HG03103 (cell line): ENCODE data around the gene CARD19.

ENCODE experiments used
- ATAC-seq: cut with Tn5 transposase; IDR thresholded peaks from one replicate; pipeline ENCODE4 v1.9.1; 2021; ENCODE audit warnings: low read depth; ENCODE audit not compliant: unreplicated experiment

Gene CARD19

DNA sequence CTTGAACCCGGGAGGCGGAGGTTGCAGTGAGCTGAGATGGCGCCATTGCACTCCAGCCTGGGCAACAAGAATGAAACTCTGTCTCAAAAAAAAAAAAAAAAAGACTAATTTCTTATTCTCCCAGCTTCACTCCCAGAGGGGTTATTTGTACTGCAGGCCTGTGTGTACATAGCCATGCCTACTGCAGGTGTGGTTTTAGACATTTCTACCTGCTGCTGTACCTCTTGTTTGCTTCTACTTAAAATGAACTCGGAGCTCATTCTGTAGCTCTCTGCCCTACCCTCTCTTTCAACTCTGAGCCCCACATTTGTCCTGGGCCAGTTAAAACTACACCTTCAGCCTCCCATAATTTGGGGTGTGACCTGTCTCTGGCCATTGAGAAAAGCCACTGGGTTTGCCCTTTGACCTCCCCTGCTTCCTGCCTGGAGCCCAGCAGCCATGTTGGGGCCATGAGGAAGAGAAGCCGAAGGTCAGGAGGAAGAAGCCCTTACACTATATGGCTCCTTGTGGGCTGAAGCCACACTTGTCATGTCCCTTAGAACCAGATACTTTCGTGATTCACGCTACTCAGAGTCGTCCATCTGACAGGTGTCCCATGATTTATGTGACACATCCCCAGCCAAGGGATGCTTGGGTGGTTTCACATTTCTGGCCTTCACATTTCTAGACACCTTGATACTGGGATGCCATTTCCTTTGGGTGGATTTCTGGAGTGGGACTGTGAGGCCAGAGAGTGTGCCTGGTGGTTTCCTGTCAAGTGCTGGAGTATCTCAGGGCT lies 9.4 kb upstream of the CARD19 start:
- ATAC-seq = no peak

DNA sequence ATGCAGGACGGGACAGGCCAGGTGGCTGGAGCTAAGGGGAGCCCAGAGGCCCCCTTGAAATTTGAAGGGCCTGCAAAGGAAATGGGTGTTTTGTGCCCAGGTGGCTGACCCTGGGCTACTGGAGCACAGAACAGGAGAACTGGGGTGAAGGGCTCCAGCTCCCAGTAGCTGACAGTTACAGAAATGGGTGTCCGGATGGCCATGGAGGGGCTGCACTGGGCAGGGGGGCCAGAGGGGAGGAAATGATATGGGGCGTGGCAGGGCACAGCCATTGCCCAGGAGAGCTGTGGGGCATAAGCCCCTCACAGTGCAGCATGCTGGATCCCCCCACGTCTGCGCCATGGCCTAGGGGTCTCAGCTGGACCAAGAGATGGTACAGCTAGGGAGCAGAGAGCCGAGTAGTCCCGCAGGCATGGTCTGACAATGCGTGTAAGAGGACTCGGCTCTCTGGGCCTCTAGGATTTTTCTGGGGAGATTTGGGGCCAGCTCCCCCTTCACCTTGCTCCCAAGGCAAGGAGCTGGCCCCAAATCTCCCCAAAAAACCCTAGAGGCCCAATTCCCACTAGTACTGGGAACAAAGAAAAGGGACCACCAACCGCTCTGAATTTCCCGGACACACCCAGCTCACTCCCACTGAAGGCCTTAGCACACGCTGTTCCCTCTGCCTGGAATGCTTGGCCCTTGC lies 7.9 kb upstream of the CARD19 start:
- ATAC-seq = no peak

DNA sequence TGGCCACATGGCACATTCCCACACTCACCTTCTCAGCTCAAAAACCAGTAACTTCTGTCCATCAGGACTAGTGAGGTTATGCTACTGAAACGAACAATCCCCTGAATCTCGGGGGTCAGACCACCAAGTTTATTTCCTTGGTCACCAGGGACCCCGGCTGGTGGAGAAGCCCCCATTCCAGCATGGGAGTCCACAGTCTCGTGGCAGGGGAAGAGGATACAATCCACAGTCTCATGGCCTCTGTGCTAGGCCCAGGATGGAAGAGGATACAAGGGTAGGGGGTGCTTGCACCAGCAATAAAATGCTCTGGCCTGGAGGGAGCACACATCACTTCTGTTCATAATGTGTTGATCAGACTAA lies 7.4 kb upstream of the CARD19 start:
- no peak for ATAC-seq

DNA sequence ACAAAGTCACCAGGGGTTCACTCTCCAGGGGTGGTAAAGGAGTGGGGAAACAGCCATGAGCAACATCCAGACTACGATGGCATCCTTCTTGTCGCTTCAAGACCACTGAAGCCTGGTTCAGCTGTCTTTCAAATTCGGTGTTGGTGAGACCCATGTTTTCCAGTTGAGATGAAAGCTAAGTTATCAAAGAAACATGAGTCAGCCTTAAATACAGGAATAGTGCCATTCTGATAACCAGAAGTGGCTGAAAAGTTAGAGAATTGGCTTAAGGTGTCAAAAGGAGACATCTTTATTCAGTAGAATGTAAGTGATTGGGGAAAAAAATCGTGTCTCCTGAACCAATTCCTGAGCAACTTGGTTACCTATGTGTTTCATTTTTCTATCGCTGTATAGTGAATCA lies 7.0 kb upstream of the CARD19 start:
- ATAC-seq = no peak

DNA sequence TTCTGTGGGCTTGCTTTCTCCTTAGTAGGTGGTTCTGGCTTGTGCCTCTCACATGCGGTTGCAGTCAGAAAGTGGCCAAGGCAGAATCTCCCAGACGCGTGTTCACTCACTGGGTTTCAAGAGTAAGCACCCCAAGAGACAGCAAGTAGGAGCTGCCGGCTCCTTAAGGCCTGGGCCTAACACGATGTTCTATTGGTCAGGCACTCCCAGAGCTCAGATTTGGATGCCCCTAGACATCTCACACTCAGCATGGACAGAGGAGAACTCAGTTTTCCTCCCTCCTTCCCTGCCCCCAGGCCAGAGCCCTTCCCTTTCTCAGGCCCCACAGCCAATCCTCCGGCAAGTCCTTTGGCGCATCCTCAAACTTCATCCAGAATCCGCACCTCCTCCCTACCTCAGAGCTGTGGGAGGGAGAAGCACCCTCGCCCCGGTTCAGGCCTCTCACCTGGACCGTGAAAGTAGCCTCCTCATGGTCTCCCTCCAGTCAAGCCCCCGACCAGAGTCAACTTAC lies 6.5 kb upstream of the CARD19 start:
- no peak for ATAC-seq

DNA sequence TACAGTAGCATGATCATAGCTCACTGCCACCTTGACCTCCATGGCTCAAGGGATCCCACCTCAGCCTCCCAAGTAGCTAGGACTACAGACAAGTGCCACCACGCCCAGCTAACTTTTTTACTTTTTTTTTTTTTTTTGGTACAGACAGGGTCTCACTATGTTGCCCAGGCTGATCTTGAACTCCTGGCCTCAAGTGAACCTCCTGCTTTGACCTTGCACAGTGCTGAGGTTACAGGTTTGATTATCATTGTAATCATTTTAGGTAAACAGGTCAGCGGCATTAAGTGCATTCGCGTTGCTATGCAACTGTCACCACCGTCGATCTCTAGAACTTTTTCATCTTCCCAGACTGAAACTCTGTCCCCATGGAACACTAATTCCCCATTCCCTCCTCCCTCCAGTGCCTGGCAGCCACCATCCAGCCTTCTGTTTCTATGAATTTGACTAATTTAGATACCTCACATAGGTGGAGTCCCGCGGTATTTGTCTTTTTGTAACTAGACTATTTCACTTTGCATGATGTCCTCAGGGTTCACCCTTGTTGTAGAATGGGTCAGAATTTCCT lies 5.8 kb upstream of the CARD19 start:
- no peak for ATAC-seq

DNA sequence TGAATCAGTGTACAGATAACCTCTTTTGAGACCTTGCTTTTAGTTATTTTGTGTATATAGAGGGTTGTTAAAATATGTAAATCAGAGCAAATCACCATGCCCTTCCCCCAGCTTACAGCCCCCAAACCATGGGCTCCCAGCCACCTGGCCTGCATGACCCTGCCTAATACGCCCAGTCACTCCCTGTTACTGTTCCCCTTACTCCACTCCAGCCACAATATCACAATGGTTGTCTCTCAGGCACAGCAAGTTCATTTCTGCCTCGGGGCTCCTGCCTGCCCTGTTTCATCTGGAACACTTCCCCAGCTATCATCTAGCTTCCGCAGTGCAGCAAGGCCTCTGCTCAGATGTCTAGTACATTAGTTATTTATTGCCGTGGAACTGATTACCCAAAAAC lies 5.0 kb upstream of the CARD19 start:
- no peak for ATAC-seq

DNA sequence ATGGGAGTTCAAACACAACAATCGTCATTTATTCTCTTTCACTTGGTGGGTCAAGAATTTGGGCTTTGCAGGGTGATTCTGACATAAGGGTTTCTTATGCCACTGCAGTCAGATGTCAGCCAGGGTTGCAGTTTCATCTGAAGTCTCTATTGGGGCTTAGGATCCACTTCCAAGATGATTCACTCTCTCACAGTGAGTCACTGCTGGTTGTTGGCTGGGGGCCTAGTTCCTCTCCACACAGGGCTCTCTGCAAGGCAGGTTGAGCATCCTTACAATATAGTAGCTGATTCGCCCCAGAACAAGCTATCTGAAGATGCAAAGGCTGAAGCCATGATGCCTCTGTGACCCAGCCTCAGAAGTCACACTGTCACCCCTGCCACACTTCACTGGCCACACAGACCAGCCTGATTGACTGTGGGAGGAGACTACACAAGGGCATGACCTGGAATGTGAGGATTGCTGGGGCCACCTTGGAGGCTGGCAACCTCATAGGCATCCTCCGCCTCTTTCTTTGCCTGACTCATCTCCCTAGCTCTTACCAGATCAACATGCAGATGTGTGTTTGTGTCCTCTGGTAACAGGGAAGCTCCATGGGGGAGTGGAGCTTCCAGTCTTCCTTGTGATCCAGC lies 4.5 kb upstream of the CARD19 start:
- ATAC-seq = no peak

DNA sequence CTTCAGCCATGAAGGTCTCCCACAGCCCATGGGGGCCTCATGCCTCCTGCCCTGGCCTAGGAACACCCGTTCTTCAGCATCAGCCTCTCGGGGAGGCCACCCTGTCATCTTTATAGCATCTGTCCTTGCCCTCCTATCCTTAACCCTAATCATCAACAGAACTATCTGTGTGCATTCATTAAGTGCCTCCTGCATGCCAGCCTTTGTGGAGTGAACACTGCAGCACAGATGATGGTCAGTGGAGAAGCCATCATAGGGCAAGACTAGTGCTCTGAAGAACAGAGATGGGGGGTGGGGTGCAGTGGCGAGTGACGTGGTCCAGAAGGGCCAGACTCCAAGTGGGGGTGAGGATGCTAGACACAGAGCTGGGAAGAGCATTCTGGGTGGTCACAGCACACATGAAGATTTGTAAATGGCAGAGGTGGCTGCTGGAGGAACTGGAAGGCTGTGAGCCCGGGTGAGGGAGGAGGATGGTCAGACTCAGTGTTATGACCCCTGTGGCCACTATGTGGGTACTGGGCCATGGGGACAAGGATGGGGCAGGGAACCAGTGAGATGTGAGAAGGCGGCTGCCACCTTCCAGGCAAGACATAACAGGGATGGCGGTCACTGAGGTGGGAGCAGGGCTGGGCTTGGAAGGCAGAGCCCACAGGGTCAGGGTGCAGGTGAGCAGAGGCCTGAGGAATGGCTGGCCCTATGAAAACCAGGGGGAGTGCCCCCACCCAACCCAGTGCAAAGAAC lies 3.6 kb upstream of the CARD19 start:
- no peak for ATAC-seq

DNA sequence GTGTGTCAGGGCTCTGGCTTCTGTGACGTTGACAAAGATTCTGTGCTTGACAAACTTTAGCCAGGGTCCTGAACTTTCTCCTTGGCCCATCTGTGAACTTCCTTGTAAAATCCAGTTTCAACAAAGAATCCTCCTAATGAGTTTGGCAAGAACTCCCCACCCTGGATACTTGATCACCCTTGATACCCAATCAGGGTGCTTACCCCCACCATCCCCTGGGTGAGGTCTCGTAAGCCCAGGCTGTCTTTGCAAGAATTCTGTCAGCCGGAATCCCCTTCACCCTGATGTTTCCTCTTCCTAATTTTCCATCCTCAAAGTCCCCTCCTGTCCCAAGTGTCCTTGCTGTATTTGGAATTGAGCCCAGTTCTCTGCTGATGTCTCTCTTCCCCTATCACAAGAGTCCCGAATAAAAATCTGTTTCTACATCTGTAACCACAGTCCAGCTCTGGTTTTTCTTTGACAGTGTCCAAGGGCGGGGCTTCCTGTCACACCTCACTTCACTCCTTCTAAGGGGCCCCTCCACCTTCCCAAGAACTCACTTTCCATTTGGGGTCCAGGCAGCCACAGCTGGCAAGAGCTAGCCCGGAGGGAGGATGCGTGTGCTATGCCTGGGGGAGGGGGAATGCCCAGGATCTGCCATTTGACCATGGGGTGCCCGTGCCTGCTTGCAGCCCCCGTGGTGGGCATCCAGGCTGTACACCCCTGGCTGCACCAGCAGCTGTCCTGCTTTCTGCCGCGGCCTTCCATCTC lies 2.7 kb upstream of the CARD19 start:
- no peak for ATAC-seq

DNA sequence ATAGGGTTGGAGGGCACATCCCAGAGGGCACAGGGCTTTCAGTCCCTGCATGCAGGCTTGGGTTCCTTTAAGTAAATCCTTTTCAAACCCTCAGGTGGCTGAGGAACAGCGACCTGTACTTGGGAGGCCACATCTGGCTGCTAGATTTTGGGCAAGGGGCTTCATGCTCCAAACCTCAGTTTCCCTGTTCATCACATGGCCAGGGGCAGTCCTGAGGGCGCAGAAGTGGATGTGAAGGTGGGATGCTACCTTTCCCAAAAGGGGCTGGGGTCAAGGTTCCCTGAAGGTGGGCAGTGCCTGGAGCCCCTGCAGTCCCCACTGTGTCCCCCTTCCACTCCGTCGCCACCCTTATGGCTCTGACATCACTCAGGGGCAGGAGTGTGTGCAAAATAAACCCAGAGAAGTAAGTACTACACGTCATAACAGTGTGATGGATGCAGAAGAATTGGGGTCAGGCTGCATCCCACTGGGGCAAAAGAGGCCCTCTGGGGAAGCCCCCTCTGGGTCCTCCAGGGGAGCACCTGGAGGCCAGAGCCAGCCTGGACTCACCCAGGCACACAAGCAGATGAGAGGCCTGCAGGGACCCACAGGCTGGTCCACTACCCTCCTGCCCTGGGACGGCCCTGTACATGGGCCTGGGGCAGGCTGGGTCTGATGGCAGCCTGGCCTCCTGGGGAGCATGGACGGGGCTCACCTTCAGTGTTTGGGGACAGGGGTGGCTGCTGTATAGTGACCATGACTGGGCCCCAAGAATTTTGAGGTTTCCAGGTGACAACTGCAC lies 1.9 kb upstream of the CARD19 start:
- ATAC-seq = no peak

DNA sequence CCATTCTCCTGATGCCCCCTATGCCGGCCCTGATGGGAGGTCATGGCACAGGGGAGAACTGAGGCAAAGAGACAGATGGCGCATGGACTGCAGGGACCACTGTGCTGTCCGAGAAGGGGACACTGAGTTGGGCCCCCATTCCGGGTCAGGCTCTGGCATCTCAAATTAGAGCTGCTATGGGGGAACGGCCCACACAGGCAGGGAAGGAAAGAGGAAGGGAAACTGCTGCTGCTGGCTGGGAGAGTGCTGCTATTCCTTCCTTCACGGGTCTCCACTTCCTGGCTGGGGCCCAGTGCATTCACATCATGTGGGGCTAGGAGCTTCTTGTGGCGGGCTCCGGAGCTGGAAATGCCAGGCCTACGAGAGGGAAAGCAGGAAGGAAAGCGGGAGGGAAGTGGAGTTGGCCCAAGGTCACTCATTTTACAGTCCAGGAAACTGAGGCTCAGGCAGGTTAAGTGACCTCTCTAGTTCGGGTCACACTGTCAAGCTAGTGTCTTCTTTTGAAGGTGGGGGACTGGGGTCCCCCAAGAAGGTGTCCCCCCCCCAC lies 1.3 kb upstream of the CARD19 start:
- no peak for ATAC-seq

DNA sequence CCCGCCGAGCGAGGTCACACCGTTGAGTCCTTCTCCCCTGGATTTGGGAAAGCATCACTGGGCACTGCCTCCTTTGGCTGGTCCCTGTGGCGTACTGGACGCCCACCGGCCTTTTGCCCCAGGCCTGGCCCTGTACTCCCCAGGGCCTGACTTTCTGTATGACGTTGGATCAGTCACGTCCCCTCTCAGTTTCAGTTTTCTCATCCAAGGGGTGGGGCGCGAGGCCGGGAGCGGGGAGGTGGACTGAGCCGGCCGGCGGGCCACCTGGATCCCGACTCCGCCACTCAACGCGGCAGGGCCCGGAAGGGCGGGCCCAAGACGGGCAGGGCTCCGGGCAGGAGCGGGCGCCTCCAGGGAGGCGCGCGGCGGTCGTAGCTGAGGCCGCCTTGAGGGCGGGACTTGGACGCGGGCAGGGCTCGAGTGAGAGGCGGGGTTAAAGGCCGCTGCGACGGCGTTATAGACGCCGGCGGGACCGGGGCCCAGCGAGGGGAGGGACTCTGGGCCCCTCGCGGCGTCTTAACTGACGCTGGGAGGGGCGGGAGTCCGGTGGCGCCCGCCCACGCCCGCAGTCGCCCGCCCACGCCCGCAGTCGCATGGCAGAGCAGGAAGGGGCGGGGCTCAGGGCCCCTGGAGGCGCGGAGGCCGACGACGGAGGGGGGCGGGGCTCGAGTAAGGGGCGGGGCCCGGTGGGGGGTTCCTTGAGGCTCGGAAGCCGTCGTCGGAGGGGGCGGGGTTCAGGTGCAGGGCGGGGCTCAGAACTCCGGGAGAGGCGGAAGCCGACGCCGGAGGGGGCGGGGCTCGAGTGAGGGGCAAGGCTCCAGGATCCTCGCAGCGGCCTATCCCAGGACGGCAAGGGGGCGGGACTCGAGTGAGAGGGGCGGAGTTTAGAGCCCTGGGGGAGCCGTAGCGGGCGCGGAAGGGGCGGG lies 549 bp upstream of the CARD19 start:
- peak; percentile 47 for ATAC-seq

DNA sequence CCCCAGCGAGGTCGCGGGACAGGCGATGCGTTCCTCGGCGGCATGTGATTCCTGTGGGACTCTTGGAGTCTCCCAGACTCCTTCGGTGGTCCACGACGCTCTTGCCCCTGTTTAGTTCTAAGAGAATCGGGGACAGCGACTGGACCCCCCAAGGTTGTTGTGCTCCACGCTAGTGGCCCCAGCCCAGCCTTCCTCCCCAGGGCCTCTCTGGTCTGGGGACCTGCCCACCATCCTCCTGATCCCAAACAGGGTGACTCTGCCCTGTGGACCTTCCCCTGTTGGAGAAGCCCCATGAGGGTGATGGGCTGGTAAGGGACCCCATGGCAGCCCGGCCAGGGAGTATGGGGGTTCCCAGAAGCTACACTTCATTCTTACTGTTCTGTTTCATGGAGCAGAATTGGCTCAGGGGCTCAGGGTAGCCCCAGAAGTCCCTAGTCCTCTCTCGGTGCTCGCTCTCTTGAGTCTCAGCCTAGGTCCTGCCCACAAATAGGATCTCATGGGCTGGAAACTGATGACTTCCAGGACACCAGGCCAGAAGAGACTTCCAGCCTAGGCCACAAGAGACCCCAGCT lies 880 bp downstream of the CARD19 start:
- ATAC-seq = no peak

DNA sequence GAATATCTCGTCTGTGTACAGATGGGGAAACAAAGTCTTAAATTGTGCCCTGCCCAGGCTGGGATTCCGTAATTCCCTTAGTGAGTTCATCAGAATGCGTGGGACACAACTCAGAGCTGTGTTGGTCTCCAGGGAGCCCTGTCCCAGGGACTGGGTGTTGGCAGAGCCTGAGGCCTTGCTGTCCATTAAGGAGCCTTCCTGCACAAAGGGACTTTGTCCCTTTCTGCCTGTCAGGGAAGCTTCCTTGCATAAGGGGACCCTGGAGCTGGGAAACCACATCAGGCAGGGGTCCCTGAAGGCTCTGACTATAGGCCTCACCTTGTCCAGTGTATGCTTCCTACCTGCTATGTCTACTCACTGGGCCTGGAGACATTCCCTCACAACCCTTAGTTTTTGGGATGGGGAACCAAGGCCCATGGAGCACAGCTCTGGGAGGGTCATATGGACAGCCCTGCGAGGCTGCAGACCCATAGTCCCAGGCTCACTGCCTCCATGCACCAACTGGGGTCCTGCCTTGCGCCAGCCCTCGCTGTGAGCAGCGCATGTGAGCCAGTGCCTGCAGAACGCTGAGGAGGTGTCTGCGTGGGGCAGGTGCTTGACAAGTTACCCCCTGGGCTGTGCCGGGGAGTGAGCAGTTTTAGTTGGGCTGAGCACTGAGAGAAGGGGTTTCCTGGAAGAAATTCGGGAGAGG lies 1.6 kb downstream of the CARD19 start:
- ATAC-seq = no peak

DNA sequence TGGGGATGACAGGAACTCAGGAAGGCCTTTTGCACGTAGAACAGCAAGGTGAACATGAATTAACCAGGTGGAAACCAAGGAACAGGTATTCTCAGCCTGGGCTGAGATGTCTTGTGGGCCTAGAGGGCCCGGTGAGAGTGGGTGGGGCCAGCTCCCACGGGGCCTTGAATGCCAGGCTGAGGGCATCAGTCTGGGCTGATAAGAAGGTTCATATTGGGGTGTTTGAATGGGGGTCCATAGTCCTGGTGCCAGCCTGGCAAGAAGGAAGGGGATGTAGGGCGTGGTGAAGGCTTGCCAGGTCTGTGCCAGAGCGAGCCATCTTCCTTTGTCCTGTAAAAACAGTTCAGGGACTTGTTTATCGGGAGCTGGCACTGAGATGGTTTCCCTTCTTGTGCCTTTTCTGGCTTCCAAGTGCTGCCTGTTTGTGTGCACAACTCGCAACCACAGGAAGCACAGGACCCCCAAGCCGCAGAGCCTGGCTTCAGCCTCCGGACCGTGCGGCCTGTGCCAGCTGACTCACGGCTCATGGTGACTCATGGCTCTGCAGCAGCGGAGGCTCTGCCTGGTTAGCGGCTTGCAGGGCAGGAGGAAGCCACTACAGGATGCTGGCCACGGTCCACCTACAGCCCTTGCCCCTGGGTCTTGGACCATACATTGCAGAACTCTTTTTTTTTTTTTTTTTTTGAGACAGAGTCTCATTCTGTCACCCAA lies 2.4 kb downstream of the CARD19 start:
- ATAC-seq = no peak
